Right cardiac atrium (tissue), 5 donors: ENCODE measurements around the gene SH3TC1. TPM values are rescaled to one million over a fixed set of nuclear protein-coding genes. Genes with fewer than 3 reads are reported as not detected.
A peak's percentile ranks its signal among the peaks of the same experiment; 100 is the strongest.

ENCODE experiments used
- ATAC-seq, 2 donors: fragments of 200-7000 bp; cut with Tn5 transposase; one replicate each; pipeline versions ENCODE4 v1.8.0 to v1.9.1; 2020; ENCODE audit warnings: moderate library complexity in 2 of 2, mild to moderate bottlenecking in 1 of 2
- DNase-seq, 3 donors: peaks; one replicate each; pipeline ENCODE4 v3.0.0-alpha.2; 2020
- H3K27ac ChIP-seq: one replicate; pipeline ENCODE4 v1.5.1; 2013; ENCODE audit warnings: mild to moderate bottlenecking, low read length, control low read depth, moderate library complexity
- H3K27me3 ChIP-seq: one replicate; pipeline ENCODE4 v1.6.1; 2013; ENCODE audit not compliant: control insufficient read depth, insufficient read depth
- H3K4me1 ChIP-seq: one replicate; pipeline ENCODE4 v1.6.1; 2013; ENCODE audit warnings: low read length; ENCODE audit not compliant: control insufficient read depth, insufficient read depth
- H3K4me3 ChIP-seq: one replicate; pipeline ENCODE4 v1.5.1; 2013; ENCODE audit warnings: low read length, control low read depth
- H3K9me3 ChIP-seq: one replicate; pipeline ENCODE4 v1.6.1; 2013; ENCODE audit warnings: low read length; ENCODE audit not compliant: control insufficient read depth
- WGBS: extraction: QIAGEN DNeasy Blood & Tissue Kit; methylation state at CpG from one replicate; pipeline ENCODE4 v1.1.7; 2013; 5-methylcytosine and 5-hydroxymethylcytosine counted together
- intact Hi-C, 4 donors: fragments of 100-400 bp; cut with DNase I; formaldehyde crosslinking; loops; one replicate each; pipeline versions ENCODE4 v1.11.0 to v1.14.0; 2022 to 2023
- polyA plus RNA-seq: library from polyadenylated mRNA; stranded (reverse); fragments of 200-250 nt; gene quantifications from one replicate; pipeline ENCODE4 v1.2.3, GENCODE V29; 2013
- total RNA-seq, 4 donors: library from RNA; stranded (reverse); fragmentation: NEBNext Ultra II Directional; extraction: Animal tissue kit (Norgen Biotek cat#: 25700); gene quantifications; one replicate each; pipeline ENCODE4 v1.2.1, GENCODE V29; 2021
- donor health status: healthy with polysubstance abuse.
- donor health status: DM: no; HTN: yes; CAD: no.
- donor health status: DM: no; HTN: no; CAD: no.
- donor health status: DM: no; HTN: yes; CAD: no; lungs with severe emphysema.
- donor health status: DM: yes; HTN: yes; CAD: no.

SH3TC1 gene
- total and polyA plus RNA-seq, 5 donors = 5.4 to 17.1 (median 10.6) TPM

GRCh38 chr4:8239661-8240060, 40.6 kb downstream of the SH3TC1 start:
- no peak overlapping the region for H3K27ac ChIP-seq
- intact Hi-C loops = loop anchor here in 3 of 4 donors (5.0 kb wide), 3 partner anchors 62 to 163 kb away; no protein-coding TSS in a partner anchor
- peak in 2 of 3 donors; percentile 41 to 45 for DNase-seq
- whole genome bisulfite sequencing = 92% methylated on average over 9 of the region's 9 CpGs
- H3K27me3 ChIP-seq = no peaks in the 10 kb centered on the region
- no peak overlapping the region for H3K4me3 ChIP-seq
- no peak for ATAC-seq
- no peaks in the 10 kb centered on the region for H3K9me3 ChIP-seq
- peaks cover 6% of the 10 kb centered on the region for H3K4me1 ChIP-seq

- WGBS = 83% methylated on average over 26 of the region's 26 CpGs
- H3K4me3 ChIP-seq = no peak overlapping the region
- DNase-seq = peak in 2 of 3 donors; percentile 49 to 55
These were observed 41.3 kb downstream of the SH3TC1 start for GRCh38 chr4:8240211-8241041.

GRCh38 chr4:8241211-8241779, 42.2 kb downstream of the SH3TC1 start:
- H3K27ac ChIP-seq = no peak overlapping the region
- no peaks in the 10 kb centered on the region for H3K27me3 ChIP-seq
- ATAC-seq = peak in 1 of 2 donors; percentile 1
- peak in 2 of 3 donors; percentile 58 to 61 for DNase-seq
- H3K4me1 ChIP-seq = peaks cover 6% of the 10 kb centered on the region
- intact Hi-C loops = loop anchor here in 3 of 4 donors (5.0 kb wide), 3 partner anchors 64 to 161 kb away; no protein-coding TSS in a partner anchor
- no peaks in the 10 kb centered on the region for H3K9me3 ChIP-seq
- no peak overlapping the region for H3K4me3 ChIP-seq
- WGBS = 90% methylated on average over 14 of the region's 14 CpGs

More at GRCh38 chr4:8240211-8241041, 41.3 kb downstream of the SH3TC1 start:
- Histone ChIP-seq H3K4me1 (peaks cover 6% of the 10 kb centered on the region), H3K9me3 (no peaks in the 10 kb centered on the region), H3K27ac (no peak overlapping the region), H3K27me3 (no peaks in the 10 kb centered on the region)
- no peak for ATAC-seq
- intact Hi-C loops = loop anchor here in 3 of 4 donors (5.0 kb wide), 3 partner anchors 63 to 162 kb away; no protein-coding TSS in a partner anchor

GRCh38 chr4:8241895-8242696, 43.0 kb downstream of the SH3TC1 start:
- intact Hi-C loops = loop anchor here (1.0 to 5.0 kb wide), 5 partner anchors 65 to 161 kb away; no protein-coding TSS in a partner anchor
- H3K27ac ChIP-seq = peak overlapping the region; percentile 76
- no peaks in the 10 kb centered on the region for H3K27me3 ChIP-seq
- ATAC-seq (peak; percentile 79 to 85), DNase-seq (peak; percentile 92 to 97 (median 96))
- H3K4me3 ChIP-seq = no peak overlapping the region
- peaks cover 6% of the 10 kb centered on the region for H3K4me1 ChIP-seq
- H3K9me3 ChIP-seq = no peaks in the 10 kb centered on the region
- WGBS = 18% methylated on average over 29 of the region's 29 CpGs

- H3K27me3 ChIP-seq = no peaks in the 10 kb centered on the region
- DNase-seq (peak in 2 of 3 donors; percentile 68 to 80), ATAC-seq (no peak)
- WGBS = 82% methylated on average over 10 of the region's 10 CpGs
- no peaks in the 10 kb centered on the region for H3K9me3 ChIP-seq
- H3K4me1 ChIP-seq = peaks cover 9% of the 10 kb centered on the region
- H3K27ac ChIP-seq = peak overlapping the region; percentile 76
- intact Hi-C loops = loop anchor here (1.0 to 5.0 kb wide), 5 partner anchors 66 to 160 kb away; no protein-coding TSS in a partner anchor
- no peak overlapping the region for H3K4me3 ChIP-seq
These were observed 43.9 kb downstream of the SH3TC1 start for GRCh38 chr4:8242782-8243560.

GRCh38 chr4:8244001-8244757, 45.1 kb downstream of the SH3TC1 start:
- Histone ChIP-seq H3K4me1 (peaks cover 9% of the 10 kb centered on the region), H3K4me3 (no peak overlapping the region), H3K27me3 (no peaks in the 10 kb centered on the region), H3K27ac (no peak overlapping the region), H3K9me3 (no peaks in the 10 kb centered on the region)
- 90% methylated on average over 18 of the region's 18 CpGs for WGBS
- intact Hi-C loops = loop anchor here in 3 of 4 donors (5.0 kb wide), 3 partner anchors 67 to 158 kb away; no protein-coding TSS in a partner anchor
- ATAC-seq = no peak
- DNase-seq = peak in 1 of 3 donors; percentile 44

GRCh38 chr4:8244931-8245460, 45.9 kb downstream of the SH3TC1 start:
- H3K27me3 ChIP-seq = no peaks in the 10 kb centered on the region
- H3K27ac ChIP-seq = no peak overlapping the region
- peaks cover 9% of the 10 kb centered on the region for H3K4me1 ChIP-seq
- DNase-seq (peak in 2 of 3 donors; percentile 58 to 60), ATAC-seq (no peak)
- no peak overlapping the region for H3K4me3 ChIP-seq
- 97% methylated on average over 19 of the region's 19 CpGs for WGBS
- no peaks in the 10 kb centered on the region for H3K9me3 ChIP-seq
- intact Hi-C loops = loop anchor here in 3 of 4 donors (5.0 kb wide), 3 partner anchors 68 to 157 kb away; no protein-coding TSS in a partner anchor

GRCh38 chr4:8245884-8246833, 47.1 kb downstream of the SH3TC1 start:
- Histone ChIP-seq H3K9me3 (no peaks in the 10 kb centered on the region), H3K4me1 (peaks cover 9% of the 10 kb centered on the region), H3K27ac (no peak overlapping the region), H3K4me3 (no peak overlapping the region), H3K27me3 (no peaks in the 10 kb centered on the region)
- WGBS = 91% methylated on average over 31 of the region's 31 CpGs
- DNase-seq (peak in 1 of 3 donors; percentile 51), ATAC-seq (no peak)
- intact Hi-C loops = no loop called here
